Islet precursor cell (in vitro differentiated cells): ENCODE measurements around the gene CASP1.
"Not testable (repeated sequence)": the region's sequence is repeated elsewhere in the genome, so short reads cannot be mapped to it uniquely, and the experiment has no call there.

Experiments
- DNase-seq: peaks from one replicate; pipeline ENCODE4 v3.0.0-alpha.2; 2018

Gene CASP1

DNA sequence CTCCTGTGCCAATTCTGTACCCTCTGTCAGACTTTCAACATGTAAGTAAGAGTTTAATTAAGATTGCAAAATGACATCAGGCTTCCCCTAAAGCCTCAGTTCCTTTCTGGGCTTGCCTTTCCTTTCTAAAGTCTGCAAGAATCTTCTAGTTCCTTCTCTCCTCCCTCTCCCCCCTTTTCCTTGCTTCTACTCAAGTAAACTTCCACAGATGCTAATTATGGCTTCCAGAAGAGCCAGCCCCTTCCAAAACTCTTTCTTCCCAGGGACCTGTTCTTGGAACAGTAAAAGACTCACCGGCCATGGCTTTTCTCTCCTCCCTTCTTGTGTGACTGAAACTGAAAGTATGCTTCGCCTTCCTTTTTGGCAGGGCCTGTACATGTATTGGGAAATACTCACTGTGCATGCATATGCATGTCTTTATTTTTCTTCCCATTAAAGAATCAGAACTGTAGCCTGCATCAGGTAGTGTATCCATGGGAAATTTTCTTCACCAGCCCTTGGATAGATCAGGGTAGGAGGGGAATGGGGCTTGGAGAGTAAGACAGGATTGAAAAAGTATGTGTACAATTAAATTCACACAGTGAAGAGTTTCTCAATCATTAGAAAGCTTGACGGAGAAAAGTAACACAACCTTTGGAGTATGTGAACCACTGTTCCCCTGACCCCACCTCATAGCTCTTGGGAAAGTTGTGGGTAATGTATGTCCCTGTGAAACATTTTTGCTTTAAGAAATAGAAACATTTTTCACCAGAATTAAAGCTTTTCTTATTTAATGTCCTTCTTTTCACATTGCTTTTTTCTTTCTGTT is at the start of gene CASP1:
CASP1 (minus strand) TSS at position 332 of the 808 bp plus-strand sequence; CDS start at position 301, 31 bp downstream.
- DNase-seq, result no peak

DNA sequence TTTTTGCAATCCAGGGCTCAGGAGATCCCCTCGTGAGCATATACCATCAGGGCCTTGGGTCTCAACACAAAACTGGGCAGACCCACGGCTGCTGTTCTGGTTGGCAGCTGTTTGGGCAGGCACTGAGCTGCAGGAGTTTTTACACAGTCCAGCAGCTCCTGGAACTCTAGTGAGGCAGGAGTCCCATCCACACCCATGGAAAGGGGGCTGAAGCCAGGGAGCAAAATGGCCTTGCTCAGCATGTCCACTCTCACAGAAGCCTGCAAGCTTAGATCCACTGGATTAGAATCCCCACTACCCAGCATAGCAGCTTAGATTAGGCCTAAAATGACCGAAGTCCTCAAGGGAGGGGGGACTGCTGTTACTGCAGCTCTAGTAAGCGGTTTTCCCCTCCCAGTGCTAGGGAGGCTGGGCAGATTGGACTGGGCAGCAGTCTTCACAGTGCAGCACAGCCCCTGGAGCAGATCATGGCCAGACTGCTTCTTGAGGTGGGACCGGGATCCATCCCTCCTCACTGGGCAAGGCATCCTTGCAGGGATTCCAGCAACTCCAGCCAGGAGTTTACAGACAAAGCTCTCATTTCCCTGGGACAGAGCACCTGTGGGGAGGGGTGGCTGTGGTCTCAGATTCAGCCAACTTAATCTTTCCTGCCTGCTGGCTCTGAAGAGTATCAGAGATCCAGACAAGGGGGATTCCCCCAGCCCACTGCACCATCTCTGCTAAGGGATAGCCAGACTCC is 46.6 kb upstream of the CASP1 start:
- peak; percentile 56 for DNase-seq

DNA sequence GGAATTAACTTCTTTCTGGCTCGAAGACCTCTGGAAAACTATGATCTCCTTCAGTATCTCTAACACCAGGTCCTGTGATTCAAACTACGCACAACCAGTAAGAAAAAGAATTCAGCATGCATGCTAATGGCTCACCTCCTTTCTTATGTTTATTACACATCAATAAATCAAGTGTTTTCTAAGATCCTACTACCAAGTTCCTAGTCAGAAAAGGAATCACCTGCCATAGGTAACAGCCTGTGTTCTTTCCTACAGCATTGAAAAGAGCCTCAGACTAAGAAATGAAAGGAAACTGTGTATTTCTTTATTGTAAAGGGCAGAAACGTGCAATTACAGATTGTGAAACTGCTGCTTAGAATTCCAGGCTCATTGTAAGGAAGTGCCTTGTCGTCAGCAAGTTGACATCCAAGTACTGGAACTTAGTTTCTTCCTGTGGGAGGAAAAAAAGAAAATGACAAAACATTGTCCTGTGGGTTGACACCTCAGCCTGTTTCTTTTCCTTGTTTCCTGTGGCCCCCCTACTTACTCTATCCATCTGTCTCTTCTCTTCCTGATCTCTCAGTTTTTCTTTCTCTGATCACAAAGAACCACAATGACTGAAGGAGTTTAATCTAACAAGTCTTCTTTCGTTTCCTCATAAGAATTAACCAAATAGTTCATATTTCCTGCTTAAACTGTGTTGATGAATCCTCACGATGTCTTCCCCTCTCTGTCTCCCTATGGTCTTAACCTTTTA is 45.4 kb upstream of the CASP1 start:
- DNase-seq, result not testable (repeated sequence)

DNA sequence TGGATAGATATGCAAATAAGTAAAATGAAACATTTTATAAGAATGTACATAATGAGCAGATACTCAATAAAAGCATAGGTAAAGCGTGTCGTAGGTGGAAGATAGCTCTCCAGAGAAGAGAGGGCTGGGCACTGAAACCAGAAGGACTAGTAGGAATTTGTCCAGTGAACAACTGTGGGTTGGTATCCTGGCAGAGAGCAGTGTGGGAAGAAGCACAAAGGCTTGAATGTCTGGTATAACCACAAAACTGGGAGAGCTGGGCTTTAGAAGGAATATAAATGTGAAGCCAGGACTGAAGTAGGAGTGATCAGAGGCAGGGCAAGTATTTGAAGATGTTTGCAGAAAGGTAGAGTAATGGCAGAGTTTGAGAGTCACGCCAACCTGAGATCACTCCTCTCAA is 43.3 kb upstream of the CASP1 start:
- DNase-seq, result no peak

DNA sequence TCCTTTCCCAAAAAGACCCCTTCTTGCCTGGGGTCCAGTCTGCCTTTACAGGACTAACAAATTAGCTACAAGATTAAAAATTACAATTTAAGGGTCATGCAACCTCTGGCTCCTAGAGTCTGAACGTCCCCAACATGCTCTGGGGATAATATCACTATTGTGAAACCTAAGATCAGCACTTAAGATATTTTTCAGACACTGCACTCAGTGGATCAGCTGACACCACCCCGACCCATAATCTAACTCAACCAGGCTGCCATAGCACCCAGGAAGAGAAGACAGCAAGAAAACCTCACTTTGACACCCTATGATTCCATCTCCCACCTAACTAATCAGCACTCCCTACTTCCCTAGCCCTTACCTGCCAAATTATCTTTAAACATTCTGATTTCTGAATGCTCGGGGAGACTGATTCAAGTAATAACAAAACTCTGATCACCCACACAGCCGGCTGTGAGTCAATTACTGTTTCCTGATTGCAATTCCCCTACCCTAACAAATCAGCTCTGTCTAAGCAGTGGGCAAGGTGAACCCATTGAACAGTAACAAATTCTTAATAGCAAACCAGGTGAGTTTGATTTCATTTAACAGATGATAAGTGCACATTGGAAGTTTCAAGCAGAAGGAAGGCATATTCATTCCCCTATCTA is 42.3 kb upstream of the CASP1 start:
- not testable (repeated sequence) for DNase-seq

DNA sequence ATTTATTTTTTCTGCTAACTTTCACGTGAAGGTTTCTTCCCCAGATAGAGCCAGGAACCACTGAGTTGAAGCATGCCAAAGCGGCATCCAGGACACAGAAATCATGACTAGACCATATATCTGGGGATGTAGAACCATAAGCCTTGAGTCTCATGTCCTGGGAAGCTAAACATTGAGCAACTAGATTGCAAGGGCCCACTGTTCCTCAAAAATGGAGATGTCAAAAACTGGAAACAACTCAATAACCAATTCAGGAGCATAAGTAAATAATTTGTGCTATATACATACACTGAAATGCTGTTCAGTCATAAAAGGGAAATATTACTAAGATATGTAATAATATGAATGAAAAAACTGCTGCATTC is 39.2 kb upstream of the CASP1 start:
- DNase-seq, result no peak

DNA sequence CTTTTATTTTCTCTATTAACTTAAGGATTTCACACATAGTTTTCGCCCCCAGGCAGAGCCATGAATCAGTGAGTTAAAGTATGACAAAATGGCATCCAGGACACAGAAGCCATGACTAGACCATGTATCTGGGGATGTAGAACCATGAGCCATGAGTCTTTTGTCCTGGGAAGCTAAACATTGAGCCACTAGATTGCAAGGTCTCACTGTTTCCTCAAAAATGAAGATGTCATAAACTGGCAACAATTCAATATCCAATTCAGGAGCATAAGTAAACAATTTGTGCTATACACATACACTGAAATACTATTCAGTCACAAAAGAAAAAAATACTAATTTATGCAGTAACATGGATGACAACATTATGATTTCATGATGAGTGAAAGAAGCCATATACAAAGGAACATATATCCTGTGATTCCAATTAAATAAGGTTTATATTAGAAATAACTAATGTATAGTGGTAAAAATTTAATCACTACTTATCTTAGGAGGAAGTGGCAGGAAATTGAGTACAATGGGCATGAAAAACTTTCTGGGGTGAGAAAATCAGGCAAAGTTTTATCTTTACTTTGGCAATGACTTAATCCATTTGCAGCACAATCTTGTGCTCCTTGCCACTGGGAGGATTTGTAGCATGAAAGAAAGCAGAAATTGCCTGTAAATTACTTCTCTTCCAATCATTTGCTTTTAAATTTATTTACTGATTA is 38.7 kb upstream of the CASP1 start:
- no peak for DNase-seq

DNA sequence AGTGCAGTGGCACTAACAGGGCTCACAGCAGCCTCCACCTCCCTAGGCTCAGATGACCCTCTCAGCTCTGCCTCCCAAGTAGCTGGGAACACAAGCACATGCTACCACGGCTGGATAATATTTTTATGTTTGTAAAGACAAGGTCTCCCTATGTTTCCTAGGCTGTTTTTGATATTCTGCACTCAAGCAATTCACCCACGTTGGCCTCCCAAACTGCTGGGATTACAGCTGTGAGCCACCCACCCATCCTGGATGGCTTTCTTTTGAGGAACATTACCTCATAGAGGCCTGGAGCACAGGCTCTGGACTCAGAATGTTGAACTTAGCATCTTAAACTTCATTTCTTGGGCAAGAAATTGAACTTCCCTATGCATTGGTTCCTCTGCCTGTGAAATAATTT is 37.1 kb upstream of the CASP1 start:
- DNase-seq, result not testable (repeated sequence)

DNA sequence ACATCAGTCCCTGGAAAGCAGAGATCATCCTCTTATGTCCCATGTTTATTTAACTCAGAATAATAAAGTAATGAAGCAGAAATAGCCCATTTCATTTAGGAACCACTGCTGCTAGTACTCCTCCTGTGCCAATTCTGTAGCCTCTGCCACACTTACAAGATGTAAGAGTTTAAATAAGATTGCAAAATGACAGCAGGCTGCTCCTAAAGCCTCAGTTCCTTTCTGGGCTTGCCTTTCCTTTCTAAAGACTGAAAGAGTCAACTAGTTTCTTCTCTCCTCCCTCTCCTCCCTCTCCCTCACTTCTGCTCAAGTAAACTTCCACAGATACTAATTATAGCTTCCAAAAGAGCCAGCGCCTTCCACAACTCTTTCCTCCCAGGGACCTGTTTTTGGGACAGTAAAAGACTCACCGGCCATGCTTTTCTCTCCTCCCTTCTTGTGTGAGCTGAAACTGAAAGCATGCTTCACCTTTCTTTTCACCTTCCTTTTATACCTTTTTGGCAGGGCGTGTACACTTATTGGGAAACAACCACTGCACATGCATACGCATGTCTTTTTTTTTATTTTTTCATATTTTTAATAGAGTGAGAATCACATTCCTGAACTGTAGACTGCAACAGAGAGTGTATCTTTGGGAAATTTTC is 36.3 kb upstream of the CASP1 start:
- no peak for DNase-seq

DNA sequence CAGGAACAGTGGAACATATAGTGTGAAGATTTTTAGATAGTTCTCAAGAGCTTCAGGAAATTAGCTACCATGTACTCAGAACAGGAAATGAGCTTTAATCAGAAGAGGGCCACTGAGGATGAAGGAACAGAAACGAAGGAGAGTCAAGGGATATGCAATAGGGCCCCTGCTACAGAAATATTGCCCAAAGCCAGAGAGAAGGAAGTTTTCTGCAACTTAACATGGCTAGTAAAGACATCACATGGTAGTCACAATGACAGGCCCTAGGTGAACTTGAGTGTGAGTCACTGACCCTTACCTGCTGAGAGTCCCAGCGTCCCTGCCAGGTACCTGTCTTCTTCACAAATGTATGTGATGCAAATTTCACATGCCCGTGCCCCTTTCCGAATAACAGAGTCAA is 35.4 kb upstream of the CASP1 start:
- no peak for DNase-seq

DNA sequence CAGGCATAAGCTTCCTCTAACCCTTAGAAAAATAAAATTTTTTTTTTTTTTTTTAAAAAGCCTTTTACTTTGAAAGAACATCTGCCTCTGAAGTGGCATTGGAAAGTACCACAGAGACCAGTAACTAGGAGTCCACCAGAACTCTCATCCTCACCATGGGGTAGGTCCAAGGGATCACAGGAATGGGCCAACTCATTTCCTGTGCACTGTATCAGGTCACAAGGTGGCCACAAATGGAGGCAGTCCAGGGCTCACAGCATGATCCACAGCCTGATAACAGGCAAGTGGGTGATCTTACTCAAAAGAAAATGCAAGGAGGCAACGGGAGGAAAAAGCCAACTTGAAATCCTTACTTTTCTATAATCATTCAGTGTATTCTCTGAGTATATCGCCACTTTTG is 34.8 kb upstream of the CASP1 start:
- not testable (repeated sequence) for DNase-seq

DNA sequence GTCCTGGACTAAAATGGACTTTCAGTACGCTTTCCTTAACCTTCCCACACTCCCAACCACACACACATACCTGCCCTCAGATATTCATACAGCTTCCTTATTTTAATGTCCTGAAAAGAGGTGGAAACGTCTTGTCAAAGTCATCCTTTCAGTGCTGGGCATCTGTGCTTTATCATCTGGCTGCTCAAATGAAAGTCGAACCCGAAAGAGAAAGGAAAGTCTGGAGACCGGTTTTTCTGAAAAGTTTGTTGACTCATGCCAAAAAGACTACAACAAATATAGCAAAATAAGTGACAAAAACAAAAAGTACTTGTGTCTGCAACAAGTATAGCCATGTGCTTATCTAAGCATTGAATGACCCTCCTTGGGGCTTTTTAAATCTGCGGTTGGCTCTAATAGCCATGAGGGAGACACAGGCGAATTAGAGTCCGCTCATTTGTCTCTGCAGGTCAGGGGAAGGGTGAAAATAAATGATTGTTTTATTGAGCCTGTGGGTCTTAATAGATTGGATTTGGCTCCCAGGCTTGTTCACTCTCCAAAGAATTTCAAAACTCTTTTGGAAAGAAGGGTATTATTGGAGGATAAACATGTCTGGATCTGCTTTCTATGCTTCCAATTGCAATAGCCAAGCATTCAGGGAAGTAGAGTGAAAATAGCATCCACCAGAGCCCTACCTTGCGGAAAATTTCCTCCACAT is 28.4 kb upstream of the CASP1 start:
- not testable (repeated sequence) for DNase-seq

DNA sequence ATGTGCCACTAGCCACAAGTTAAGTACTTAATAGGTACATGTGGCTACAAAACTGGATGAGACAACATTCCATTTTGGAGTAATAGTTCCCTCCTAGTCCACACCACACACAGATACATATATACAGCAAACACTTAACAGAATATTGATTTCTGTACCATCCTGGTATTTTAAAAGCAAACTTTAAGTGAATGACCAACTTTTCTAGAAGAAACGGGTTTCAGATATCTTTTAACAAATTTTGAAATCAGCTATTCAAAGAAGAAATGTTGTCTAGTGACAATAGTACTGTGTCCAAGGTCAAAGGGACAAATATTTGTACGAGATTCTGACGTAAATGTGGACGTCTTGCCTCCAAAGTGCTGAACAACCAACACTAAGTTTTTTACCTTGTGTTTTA is 22.5 kb upstream of the CASP1 start:
- no peak for DNase-seq

DNA sequence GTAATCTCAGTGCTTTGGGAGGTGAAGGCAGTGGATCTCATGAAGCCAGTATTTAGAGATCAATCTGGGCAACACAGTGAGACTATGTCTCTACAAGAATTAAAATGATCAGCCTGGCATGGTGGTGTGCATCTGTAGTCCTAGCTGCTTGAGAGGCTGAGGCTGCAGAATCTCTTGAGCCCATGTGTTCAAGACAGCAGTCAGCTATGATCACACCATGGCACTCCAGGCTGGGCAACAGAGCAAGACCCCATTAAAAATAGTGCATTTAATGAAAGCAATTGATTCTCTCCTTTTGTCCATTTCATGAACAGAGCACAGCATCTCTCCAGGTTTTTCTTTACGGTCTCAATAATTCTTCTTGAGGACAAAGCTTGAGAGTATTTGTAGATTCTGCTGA is 21.5 kb upstream of the CASP1 start:
- no peak for DNase-seq

DNA sequence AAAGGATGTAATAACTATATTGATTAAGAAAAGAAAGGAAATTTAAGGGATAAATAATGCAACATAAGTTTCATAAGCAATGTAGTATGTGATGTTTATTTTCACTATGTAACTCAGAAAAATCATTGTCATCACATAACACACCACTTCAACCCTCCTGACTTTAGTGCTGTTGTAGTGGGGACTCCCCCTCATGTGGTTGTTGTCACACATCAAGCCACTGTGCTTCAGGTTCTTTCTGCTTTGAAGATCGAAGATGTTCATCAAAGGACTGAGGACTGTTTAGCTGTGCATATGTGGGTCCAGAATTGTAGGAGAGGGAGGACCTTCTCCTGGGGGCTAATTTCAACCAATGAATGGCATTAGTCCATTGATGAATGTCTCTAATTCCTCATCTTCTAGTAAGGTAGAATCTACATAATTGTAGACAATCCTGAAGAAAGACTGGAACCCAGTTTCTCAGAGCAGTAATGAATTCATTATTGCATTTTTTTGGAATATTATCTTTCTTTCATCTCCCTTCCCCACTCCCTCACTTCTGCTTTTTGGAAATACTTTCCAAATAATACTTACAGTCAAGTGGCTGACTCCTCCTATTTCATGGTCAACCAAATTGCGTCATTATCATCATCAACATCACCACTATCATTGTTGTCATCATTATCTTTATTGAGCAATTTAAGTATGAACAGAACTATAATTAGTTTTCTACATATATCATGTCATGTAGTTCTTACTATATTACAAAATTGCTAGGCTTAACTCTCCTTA is 20.0 kb upstream of the CASP1 start:
- no peak for DNase-seq

DNA sequence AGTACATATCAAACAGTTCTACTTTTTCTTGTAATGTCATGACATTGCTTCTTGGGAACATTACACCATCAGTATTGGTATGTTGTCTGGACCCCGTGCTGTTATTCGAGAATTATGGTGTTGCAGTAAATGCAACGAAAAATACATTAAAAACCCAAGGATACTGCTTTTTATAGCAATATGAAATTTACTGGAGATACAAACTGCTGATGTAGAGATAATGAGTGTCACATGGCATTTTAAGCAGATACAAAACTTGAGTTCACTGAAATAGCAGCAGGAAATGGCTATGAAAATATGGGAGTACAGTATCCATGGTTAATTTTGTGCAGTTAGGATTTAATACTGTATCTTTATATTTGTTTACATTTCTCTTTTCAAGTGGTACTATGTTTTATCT is 17.5 kb upstream of the CASP1 start:
- DNase-seq, result no peak

DNA sequence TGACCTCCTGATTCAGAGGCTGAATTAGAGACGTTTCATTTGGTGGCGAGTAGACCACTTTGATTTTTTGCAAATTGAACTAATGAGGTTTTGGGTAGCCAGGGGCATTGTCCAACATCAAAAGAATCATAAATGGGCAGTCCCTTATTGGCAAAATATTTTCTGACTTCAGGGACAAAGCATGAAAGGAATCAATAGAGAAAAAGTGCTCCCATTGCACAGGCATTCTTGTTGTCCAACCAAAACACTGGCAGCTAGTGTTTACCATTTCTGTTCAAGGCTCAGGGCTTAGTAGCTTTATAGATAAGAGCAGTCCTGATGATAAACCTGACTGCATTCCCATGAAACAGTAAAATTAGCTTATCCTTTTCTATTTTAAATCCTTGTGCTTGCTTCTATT is 16.6 kb upstream of the CASP1 start:
- DNase-seq, result no peak

DNA sequence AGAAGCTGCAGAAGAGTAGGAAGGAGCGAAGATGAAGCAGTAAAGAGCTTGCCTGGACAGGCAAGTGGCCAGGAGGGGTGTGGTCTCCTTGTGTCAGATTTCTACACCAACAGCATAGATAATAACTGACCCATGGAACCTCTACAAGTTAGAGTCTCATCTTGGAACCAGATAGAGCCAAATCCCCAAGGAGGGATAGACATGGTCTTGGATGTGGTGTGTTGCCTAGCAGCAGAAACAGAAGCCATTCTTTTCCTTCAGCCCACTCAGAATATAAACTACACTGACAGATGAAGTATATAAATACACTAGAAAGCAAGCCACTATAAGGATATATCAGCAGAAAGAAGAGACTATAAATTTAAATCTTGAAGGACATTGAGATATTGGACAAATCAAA is 14.5 kb upstream of the CASP1 start:
- DNase-seq, result no peak

DNA sequence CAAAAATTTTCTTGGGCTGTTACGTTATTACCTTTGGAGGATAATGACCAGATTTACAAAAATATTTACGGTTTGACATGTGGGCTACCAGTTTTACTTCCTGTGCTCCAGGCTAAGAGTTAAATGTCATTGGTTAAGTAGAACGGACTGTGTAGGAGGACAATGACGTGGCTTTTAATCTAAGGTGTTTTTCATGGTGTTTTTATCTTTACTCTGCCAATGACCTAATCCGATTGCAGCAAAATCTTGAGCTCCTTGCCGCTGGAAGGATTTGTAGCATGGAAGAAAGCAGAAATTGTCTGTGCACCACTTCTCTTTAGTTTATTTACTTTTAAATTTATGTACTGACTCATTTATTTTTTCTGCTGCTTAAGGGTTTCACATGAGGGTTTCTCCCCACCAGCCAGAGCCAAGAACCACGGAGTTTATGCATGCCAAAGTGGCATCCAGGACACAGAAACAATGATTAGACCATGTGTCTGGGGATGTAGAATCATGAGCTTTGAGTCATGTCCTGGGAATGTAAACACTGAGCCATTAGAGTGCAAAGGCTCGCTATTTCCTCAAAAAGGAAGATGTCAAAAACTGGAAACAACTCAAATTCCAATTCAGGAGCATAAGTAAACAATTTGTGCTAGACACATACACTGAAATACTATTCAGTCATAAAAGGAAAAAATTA is 12.1 kb upstream of the CASP1 start:
- DNase-seq, result peak; percentile 85
